ENCODE results near the gene GFOD2.

DNA sequence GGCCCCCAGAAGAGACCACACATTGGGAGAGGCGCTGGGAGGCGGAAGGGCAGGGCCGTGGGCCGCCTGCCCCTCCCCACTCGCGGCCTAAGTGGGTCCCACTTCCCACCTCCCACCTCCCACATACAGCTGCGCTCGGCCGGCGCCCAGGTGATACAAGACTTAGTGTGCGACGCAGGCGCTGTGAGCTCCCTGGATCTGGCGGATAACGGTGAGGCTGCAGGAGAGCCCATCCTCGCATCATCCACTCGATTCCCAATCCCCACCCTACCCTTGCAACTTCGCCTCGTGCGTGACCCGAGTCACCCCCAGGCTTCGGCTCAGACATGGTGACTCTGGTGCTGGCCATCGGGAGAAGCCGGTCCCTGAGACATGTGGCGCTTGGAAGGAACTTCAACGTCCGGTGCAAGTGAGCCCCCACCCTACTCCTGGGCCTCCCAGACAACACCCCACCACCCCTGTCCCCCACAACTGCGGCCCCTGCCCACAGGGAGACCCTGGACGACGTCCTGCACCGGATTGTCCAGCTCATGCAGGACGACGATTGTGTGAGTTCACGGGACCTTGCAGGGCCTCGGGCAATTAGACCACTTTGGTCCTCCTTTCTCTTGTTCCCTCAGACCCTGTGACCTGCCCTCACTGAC lies 70.2 kb downstream of the GFOD2 start:
- TF ChIP-seq POLR2A (IDR thresholded peaks at IDR 0.05), result no peak
- TF ChIP-seq, protein P1, sequence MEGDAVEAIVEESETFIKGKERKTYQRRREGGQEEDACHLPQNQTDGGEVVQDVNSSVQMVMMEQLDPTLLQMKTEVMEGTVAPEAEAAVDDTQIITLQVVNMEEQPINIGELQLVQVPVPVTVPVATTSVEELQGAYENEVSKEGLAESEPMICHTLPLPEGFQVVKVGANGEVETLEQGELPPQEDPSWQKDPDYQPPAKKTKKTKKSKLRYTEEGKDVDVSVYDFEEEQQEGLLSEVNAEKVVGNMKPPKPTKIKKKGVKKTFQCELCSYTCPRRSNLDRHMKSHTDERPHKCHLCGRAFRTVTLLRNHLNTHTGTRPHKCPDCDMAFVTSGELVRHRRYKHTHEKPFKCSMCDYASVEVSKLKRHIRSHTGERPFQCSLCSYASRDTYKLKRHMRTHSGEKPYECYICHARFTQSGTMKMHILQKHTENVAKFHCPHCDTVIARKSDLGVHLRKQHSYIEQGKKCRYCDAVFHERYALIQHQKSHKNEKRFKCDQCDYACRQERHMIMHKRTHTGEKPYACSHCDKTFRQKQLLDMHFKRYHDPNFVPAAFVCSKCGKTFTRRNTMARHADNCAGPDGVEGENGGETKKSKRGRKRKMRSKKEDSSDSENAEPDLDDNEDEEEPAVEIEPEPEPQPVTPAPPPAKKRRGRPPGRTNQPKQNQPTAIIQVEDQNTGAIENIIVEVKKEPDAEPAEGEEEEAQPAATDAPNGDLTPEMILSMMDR (IDR thresholded peaks at IDR 0.05), result no peak

Measured in heart left ventricle (tissue), 13 donors.